Measurements from ENCODE around the gene ESPL1. TPM values are rescaled to one million over a fixed set of nuclear protein-coding genes. Genes with fewer than 3 reads are reported as not detected.

ESPL1 gene
- total and polyA plus RNA-seq, 2 of the 8 experiments (the other 6 are each of a cell fraction or from before 2014, with no cell fraction given), result 31.8 to 52.7 TPM

- no peaks in the 10 kb centered on the region for H3K23me2 ChIP-seq (ENCODE audit: low read depth, low read length)
- no peak overlapping the region for H3K4me3 ChIP-seq (ENCODE audit: extremely low read depth in 1 of 4, insufficient read depth in 2 of 4, low read depth in 3 of 4, low read length in 4 of 4)
- no peak overlapping the region for H2BK12ac ChIP-seq (ENCODE audit: low read depth, low read length)
- H3K4ac ChIP-seq (replicated peaks; ENCODE audit: insufficient read length, low read depth, low read length), result no peak overlapping the region
- ChIA-PET CTCF (ENCODE audit: partially characterized antibody) (interaction anchor here (0.6 to 28.3 kb wide), 14 partner anchors 9 to 127 kb away, joined by 3 to 573 read pairs (median 13); partner anchors contain the start of genes ESPL1, ITGB7 and PFDN5), POLR2A (ENCODE audit: partially characterized antibody) (interaction anchor here (0.9 to 2.4 kb wide), 6 partner anchors 8 to 84 kb away, joined by 3 to 10 read pairs (median 3); partner anchors contain the start of genes ESPL1 and PFDN5)
- H2AFZ ChIP-seq (ENCODE audit: low read length), result no peak overlapping the region
- no peaks in the 10 kb centered on the region for H3K27me3 ChIP-seq (replicated peaks in 1 of 4; ENCODE audit: control insufficient read depth in 3 of 4, extremely low read depth in 1 of 4, insufficient read depth in 3 of 4, low read length in 3 of 4)
- H3K4me1 ChIP-seq (replicated peaks in 1 of 4; ENCODE audit: control insufficient read depth in 3 of 4, insufficient read depth in 4 of 4, low read length in 3 of 4), result no peaks in the 10 kb centered on the region
- no peak overlapping the region for H3K9ac ChIP-seq (replicated peaks in 1 of 4; ENCODE audit: extremely low read depth in 1 of 4, low read depth in 3 of 4, low read length in 3 of 4)
- H3K4me2 ChIP-seq (ENCODE audit: insufficient read depth in 1 of 2, low read depth in 2 of 2, low read length in 2 of 2), result no peak overlapping the region
- no peak overlapping the region for H2BK20ac ChIP-seq (ENCODE audit: low read length)
- no peak overlapping the region for H3K18ac ChIP-seq (ENCODE audit: extremely low read depth, low read length)
- peaks cover 31 to 66% (median 59%) of the 10 kb centered on the region in 4 experiments for H3K36me3 ChIP-seq (ENCODE audit: control insufficient read depth in 2 of 4, insufficient read depth in 4 of 4, low read length in 3 of 4)
- H4K91ac ChIP-seq (replicated peaks; ENCODE audit: insufficient read length, low read length), result no peak overlapping the region
- FAIRE-seq, result no peak
- no peaks in the 10 kb centered on the region for H3K79me1 ChIP-seq (ENCODE audit: low read depth, low read length)
- H2BK15ac ChIP-seq (ENCODE audit: low read length), result no peak overlapping the region
- H2AK5ac ChIP-seq (ENCODE audit: low read depth, low read length), result no peak overlapping the region
- H2BK120ac ChIP-seq (replicated peaks; ENCODE audit: low read depth, low read length), result no peak overlapping the region
- H4K20me1 ChIP-seq (replicated peaks in 1 of 2; ENCODE audit: control insufficient read depth in 1 of 2, insufficient read depth in 2 of 2, low read length in 2 of 2), result peaks cover 5% of the 10 kb centered on the region in 2 experiments
- no peaks in the 10 kb centered on the region for H3K79me2 ChIP-seq (ENCODE audit: control insufficient read depth in 1 of 2, insufficient read depth in 2 of 2, low read length in 2 of 2)
- no peak for DNase-seq (ENCODE audit: low read depth in 1 of 2, low spot score in 2 of 2)
- no peak overlapping the region for H3K14ac ChIP-seq (ENCODE audit: insufficient read length)
- no peak overlapping the region for H4K8ac ChIP-seq (ENCODE audit: extremely low read depth, insufficient read depth, low read length)
- H3K56ac ChIP-seq (replicated peaks; ENCODE audit: insufficient read length, low read depth, low read length), result no peak overlapping the region
- no peak overlapping the region for H3K27ac ChIP-seq (ENCODE audit: low read depth, low read length)
- no peaks in the 10 kb centered on the region for H3K9me3 ChIP-seq (ENCODE audit: insufficient read depth in 2 of 2, low read depth in 1 of 2, low read length in 1 of 2)
- H3K23ac ChIP-seq (ENCODE audit: insufficient read length), result no peak overlapping the region
- H4K5ac ChIP-seq (ENCODE audit: insufficient read length, low read depth, low read length), result no peak overlapping the region
- no peak overlapping the region for H2BK5ac ChIP-seq (ENCODE audit: low read depth, low read length)
- WGBS, 2 experiments (ENCODE audit: extremely low coverage in 1 of 2, insufficient coverage in 1 of 2, insufficient read length in 1 of 2, insufficient replicate concordance in 2 of 2, low coverage in 1 of 2, low lambda C conversion rate in 2 of 2, missing lambda C conversion rate in 1 of 2), result 95% methylated on average over 9 of the region's 9 CpGs; no CpG with 5 or more reads in 1 of the 2 experiments
Measured at GRCh38 chr12:53286448-53286847, 18.3 kb downstream of the ESPL1 start.
